SK-N-MC (cell line): Measurements from ENCODE around the gene SLC1A7.

Source experiments
- DNase-seq: peaks from one replicate; pipeline ENCODE4 v3.0.0-alpha.2; 2011; ENCODE audit warnings: low read depth, low spot score
- H3K27ac ChIP-seq: fragments of 200-600 bp; sonication (generic); 2 replicates; pipeline ENCODE4 v1.5.1; 2016; ENCODE audit warnings: mixed run types
- H3K36me3 ChIP-seq: fragments of 200-600 bp; sonication (generic); 2 replicates; pipeline ENCODE4 v1.6.1; 2017; ENCODE audit warnings: antibody characterized with exemption, low read length, mixed read lengths; ENCODE audit not compliant: insufficient read depth
- H3K4me3 ChIP-seq: fragments of 200-600 bp; sonication (generic); 2 replicates; pipeline ENCODE4 v1.5.1; 2016
- H3K9ac ChIP-seq: fragments of 200-600 bp; sonication (generic); 2 replicates; pipeline ENCODE4 v1.8.0; 2017; ENCODE audit warnings: mixed run types, mixed read lengths; ENCODE audit not compliant: insufficient read length
- H3K9me3 ChIP-seq: fragments of 200-600 bp; sonication (generic); 2 replicates; pipeline ENCODE4 v1.6.1; 2017; ENCODE audit warnings: low read depth, mild to moderate bottlenecking, antibody characterized with exemption, low read length, moderate library complexity, mixed read lengths
- EZH2 ChIP-seq: fragments of 200-600 bp; sonication (generic); IDR thresholded peaks from one replicate; pipeline ENCODE4 v1.6.1; 2017; ENCODE audit warnings: antibody characterized with exemption
- FOXP2 ChIP-seq: optimal IDR thresholded peaks from 2 replicates; pipeline ENCODE3; 2011; ENCODE audit warnings: mild to moderate bottlenecking, moderate library complexity; ENCODE audit not compliant: insufficient read depth; ENCODE audit errors: extremely low read length, control extremely low read depth
- POLR2AphosphoS5 ChIP-seq: IDR thresholded peaks from 2 replicates; pipeline ENCODE4 v1.6.1; 2012; ENCODE audit warnings: mild to moderate bottlenecking, low read depth, low read length, borderline replicate concordance

Gene SLC1A7

DNA sequence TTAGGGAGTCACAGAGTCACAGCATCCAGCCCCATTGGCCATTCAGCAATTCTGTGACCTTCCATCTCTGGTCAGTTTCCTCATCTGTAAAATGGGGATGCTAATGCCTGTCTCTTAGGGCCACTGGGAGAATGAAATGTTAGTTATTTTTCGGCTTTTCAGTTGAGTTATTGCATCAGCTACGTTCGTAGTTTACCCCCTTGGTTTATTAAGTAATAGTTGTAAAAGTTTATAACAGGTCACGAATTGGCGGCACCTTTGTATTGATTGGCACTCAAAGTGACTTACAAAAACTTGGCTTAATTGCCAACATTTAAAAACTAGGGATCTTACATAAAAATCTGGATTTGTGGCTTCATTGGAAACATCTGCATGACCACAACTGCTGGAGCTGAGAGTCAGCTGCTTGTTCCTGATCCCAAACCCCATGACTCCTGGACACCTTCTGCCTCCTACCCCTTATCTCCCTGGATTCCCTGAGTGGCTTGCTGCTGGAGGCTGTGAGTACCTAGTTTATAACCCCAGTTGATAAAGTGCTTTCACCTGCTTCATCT is 23.0 kb upstream of the SLC1A7 start:
- Histone ChIP-seq H3K27ac (no peak overlapping the region), H3K9me3 (no peaks in the 10 kb centered on the region), H3K4me3 (no peak overlapping the region), H3K9ac (no peak overlapping the region), H3K36me3 (no peaks in the 10 kb centered on the region)
- TF ChIP-seq EZH2, result no peak
- TF ChIP-seq POLR2AphosphoS5, result no peak
- TF ChIP-seq FOXP2, result no peak
- no peak for DNase-seq

DNA sequence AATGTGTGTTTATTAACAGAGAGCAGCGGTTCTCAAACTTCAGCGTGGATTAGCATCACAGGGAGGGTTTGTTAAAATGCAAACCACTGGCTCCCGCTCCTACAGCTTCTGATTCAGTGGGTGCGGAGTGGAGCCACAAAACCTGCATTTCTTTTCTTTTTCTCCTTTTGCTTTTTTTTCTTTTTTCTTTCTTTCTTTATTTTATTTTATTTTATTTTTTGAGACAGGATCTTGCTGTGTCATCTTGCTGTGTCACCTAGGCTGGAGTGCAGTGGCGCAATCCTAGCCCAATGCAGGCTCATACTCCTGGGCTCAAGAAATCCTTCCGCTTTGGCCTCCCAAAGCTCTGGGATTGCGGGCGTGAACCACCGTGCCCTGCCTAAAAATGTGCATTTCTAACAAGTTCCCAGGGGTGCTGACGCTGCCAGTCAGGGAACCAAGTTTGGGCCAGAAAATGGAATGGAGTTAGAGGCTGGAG is 20.9 kb upstream of the SLC1A7 start:
- TF ChIP-seq EZH2 (no peak), POLR2AphosphoS5 (no peak), FOXP2 (no peak)
- no peak overlapping the region for H3K4me3 ChIP-seq
- no peaks in the 10 kb centered on the region for H3K9me3 ChIP-seq
- DNase-seq, result no peak
- H3K27ac ChIP-seq, result no peak overlapping the region
- no peaks in the 10 kb centered on the region for H3K36me3 ChIP-seq
- no peak overlapping the region for H3K9ac ChIP-seq

- no peaks in the 10 kb centered on the region for H3K9me3 ChIP-seq
- no peak overlapping the region for H3K9ac ChIP-seq
- H3K4me3 ChIP-seq, result no peak overlapping the region
- TF ChIP-seq FOXP2 (no peak), POLR2AphosphoS5 (no peak), EZH2 (no peak)
- no peak for DNase-seq
- no peaks in the 10 kb centered on the region for H3K36me3 ChIP-seq
- H3K27ac ChIP-seq, result no peak overlapping the region
Observed at GRCh38 chr1:53162621-53163020, 20.2 kb upstream of the SLC1A7 start.

GRCh38 chr1:53160924-53161378 is 18.5 kb upstream of the SLC1A7 start:
- no peak overlapping the region for H3K27ac ChIP-seq
- TF ChIP-seq FOXP2 (no peak), EZH2 (no peak), POLR2AphosphoS5 (no peak)
- H3K9me3 ChIP-seq, result no peaks in the 10 kb centered on the region
- no peak overlapping the region for H3K9ac ChIP-seq
- no peaks in the 10 kb centered on the region for H3K36me3 ChIP-seq
- H3K4me3 ChIP-seq, result no peak overlapping the region
- DNase-seq, result no peak

GRCh38 chr1:53158900-53159299 is 16.5 kb upstream of the SLC1A7 start:
- no peak overlapping the region for H3K9ac ChIP-seq
- no peaks in the 10 kb centered on the region for H3K36me3 ChIP-seq
- H3K9me3 ChIP-seq, result no peaks in the 10 kb centered on the region
- no peak for DNase-seq
- no peak overlapping the region for H3K4me3 ChIP-seq
- TF ChIP-seq EZH2 (no peak), FOXP2 (no peak), POLR2AphosphoS5 (no peak)
- H3K27ac ChIP-seq, result no peak overlapping the region

DNA sequence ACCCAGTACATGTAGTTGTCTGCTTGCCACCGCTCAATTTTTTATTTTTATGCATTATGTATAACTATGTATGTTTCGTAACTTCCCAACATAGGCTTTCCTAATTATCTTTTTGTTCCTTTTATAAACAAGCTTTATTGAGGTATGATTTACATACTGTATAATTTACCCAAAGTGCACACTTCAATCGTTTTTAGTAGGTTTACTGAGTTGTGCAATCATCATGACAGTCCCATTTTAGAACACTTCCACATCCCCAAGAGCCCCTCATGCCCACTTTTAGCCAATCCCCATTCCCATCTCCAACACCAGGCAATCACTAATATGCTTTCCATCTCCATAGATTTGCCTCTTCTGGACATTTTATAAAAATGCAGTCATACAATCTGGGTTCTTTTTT is 14.3 kb upstream of the SLC1A7 start:
- Histone ChIP-seq H3K9me3 (no peaks in the 10 kb centered on the region), H3K9ac (no peak overlapping the region), H3K27ac (no peak overlapping the region), H3K36me3 (no peaks in the 10 kb centered on the region), H3K4me3 (no peak overlapping the region)
- no peak for DNase-seq
- TF ChIP-seq POLR2AphosphoS5 (no peak), EZH2 (no peak), FOXP2 (no peak)

DNA sequence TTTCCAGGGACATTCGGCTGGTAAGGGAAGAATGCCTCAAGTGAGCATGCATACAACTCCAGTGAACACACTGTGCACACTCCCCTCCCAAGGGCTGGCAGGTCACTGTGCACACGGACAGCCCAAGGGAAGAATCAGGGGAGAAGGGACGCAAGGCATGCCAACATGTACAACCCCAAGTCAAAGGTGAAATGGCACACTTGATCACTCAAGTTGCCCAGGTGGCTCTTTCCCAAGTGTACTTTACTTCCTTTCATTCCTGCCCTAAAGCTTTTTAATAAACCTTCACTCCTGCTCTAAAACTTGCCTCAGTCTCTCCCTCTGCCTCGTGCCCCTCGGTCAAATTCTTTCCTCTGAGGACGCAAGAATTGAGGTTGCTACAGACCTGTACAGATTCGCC is 13.5 kb upstream of the SLC1A7 start:
- no peak for TF ChIP-seq FOXP2

DNA sequence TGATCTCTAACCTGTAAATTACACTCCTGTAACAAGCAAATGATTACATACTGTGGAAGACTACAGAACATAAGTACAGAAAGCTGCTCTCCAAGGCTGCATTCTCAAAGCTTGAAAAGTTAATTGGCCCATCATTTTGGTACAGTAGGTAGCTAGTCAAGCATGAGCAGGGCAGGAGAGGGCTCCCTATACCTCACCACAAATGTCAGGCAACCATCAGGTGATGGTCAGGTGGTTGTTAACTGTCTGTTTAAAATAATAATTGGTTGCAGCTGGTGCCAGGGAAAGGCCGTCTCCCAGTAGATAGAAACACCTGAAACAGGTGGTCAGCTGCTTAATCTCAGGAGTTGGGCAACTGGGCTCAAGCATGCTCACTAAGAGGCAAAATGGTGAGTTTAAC is 13.1 kb upstream of the SLC1A7 start:
- DNase-seq, result no peak
- H3K9ac ChIP-seq, result no peak overlapping the region
- H3K27ac ChIP-seq, result no peak overlapping the region
- H3K9me3 ChIP-seq, result no peaks in the 10 kb centered on the region
- H3K36me3 ChIP-seq, result no peaks in the 10 kb centered on the region
- TF ChIP-seq FOXP2 (no peak), POLR2AphosphoS5 (no peak), EZH2 (no peak)
- no peak overlapping the region for H3K4me3 ChIP-seq

More for the DNA sequence above, 13.5 kb upstream of the SLC1A7 start:
- Histone ChIP-seq H3K9me3 (no peaks in the 10 kb centered on the region), H3K27ac (no peak overlapping the region), H3K36me3 (no peaks in the 10 kb centered on the region), H3K4me3 (no peak overlapping the region), H3K9ac (no peak overlapping the region)
- no peak for DNase-seq

DNA sequence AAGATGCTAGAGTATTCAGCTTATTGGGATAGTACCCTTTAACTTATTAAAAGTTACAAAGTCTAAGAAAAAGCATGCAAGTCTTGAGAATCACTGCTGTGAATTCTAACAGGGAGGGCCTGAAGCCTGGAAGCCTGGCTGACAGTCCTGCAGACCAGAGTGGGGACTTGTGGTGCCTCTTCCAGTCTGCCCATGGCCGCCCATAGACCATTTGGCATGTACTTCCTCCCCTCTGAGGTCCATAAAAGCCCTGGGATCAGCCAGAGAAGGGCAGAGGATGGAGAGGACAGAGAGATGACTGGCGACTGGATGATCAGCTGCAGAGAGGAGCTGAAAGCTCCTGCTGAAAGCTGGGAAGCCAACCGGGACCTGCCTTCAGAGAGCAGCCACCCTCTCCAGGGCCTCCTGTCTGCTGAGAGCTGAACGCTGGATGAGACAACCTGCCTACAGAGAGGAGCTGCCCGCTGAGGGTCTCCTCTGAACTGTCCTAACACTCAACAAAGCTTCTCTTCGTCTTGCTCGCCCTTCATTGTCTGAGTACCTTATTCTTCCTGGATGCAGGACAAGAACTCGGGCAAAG is 12.5 kb upstream of the SLC1A7 start:
- no peak for TF ChIP-seq FOXP2
- no peak for TF ChIP-seq POLR2AphosphoS5
- no peak for TF ChIP-seq EZH2
- no peak overlapping the region for H3K27ac ChIP-seq
- no peak overlapping the region for H3K9ac ChIP-seq
- no peak overlapping the region for H3K4me3 ChIP-seq
- no peak for DNase-seq
- H3K36me3 ChIP-seq, result no peaks in the 10 kb centered on the region
- H3K9me3 ChIP-seq, result no peaks in the 10 kb centered on the region
